ENCODE measurements around the gene GREB1.

- TF ChIP-seq CTCF (IDR thresholded peaks at IDR 0.05) = no peak
- no peak for TF ChIP-seq EP300 (IDR thresholded peaks at IDR 0.05)
Observed at GRCh38 chr2:11631462-11631861, 97.6 kb downstream of the GREB1 start.
